GM21526 (cell line): Measurements from ENCODE around the gene CT55.
"Not testable (repeated sequence)": the region's sequence is repeated elsewhere in the genome, so short reads cannot be mapped to it uniquely, and the experiment has no call there.

Experiments
- ATAC-seq: cut with Tn5 transposase; IDR thresholded peaks from one replicate; pipeline ENCODE4 v1.9.1; 2021; ENCODE audit warnings: moderate library complexity; ENCODE audit not compliant: unreplicated experiment, low FRiP score

CT55 gene

GRCh38 chrX:135170877-135171519 is at the start of gene CT55:
Gene CT55, minus strand, starts transcription at chrX:135171398. Its CDS starts 227 bp downstream, at chrX:135171171.
- no peak for ATAC-seq

- no peak for ATAC-seq
These were observed 42.1 kb upstream of the CT55 start for GRCh38 chrX:135213200-135213844.

- ATAC-seq: not testable (repeated sequence)
These were observed 35.2 kb upstream of the CT55 start for GRCh38 chrX:135206427-135206826.

GRCh38 chrX:135200297-135200696 is 29.1 kb upstream of the CT55 start:
- no peak for ATAC-seq

GRCh38 chrX:135194684-135195083 is 23.5 kb upstream of the CT55 start:
- no peak for ATAC-seq

GRCh38 chrX:135193740-135194139 is 22.5 kb upstream of the CT55 start:
- no peak for ATAC-seq

- no peak for ATAC-seq
These were observed 20.6 kb upstream of the CT55 start for GRCh38 chrX:135191838-135192237.

GRCh38 chrX:135185795-135186443 is 14.7 kb upstream of the CT55 start:
- peak; percentile 86 for ATAC-seq

- no peak for ATAC-seq
These were observed 7.4 kb upstream of the CT55 start for GRCh38 chrX:135178636-135179035.

GRCh38 chrX:135170468-135170867 is 730 bp downstream of the CT55 start:
- no peak for ATAC-seq

GRCh38 chrX:135169534-135169933 is 1.7 kb downstream of the CT55 start:
- not testable (repeated sequence) for ATAC-seq

- no peak for ATAC-seq
These were observed 2.7 kb downstream of the CT55 start for GRCh38 chrX:135168486-135168885.

- not testable (repeated sequence) for ATAC-seq
These were observed 16.5 kb downstream of the CT55 start for GRCh38 chrX:135154688-135155087.

GRCh38 chrX:135126145-135126544 is 45.1 kb downstream of the CT55 start:
- not testable (repeated sequence) for ATAC-seq

- not testable (repeated sequence) for ATAC-seq
These were observed 51.1 kb downstream of the CT55 start, which contains the start of gene ETDB for GRCh38 chrX:135120056-135120576. Gene ETDB, minus strand, starts transcription at chrX:135120526. Its CDS starts 1,265 bp downstream, at chrX:135119261.

- ATAC-seq: not testable (repeated sequence)
These were observed 55.1 kb downstream of the CT55 start for GRCh38 chrX:135116064-135116463.

- peak; percentile 91 for ATAC-seq
These were observed 56.8 kb downstream of the CT55 start for GRCh38 chrX:135114392-135114791.

GRCh38 chrX:135112743-135113142 is 58.5 kb downstream of the CT55 start:
- ATAC-seq: no peak

GRCh38 chrX:135112096-135112729 is 59.0 kb downstream of the CT55 start:
- no peak for ATAC-seq

GRCh38 chrX:135109554-135109953 is 61.6 kb downstream of the CT55 start:
- ATAC-seq: no peak
